Adrenal gland (tissue), 12 donors: ENCODE results near the gene NUP188. TPM values are rescaled to one million over a fixed set of nuclear protein-coding genes. Genes with fewer than 3 reads are reported as not detected.
A peak's percentile ranks its signal among the peaks of the same experiment; 100 is the strongest.

Source experiments
- DNase-seq, 7 donors: peaks; one replicate each; pipeline ENCODE4 v3.0.0-alpha.2; 2019 to 2020
- H3K27ac ChIP-seq, 5 donors: fragments of 200-600 bp; sonication (generic) in 4 of 5; 1 replicate in 3 of 5; 2 replicates in 2 of 5; pipeline versions ENCODE4 v1.5.1 to v1.8.0; 2016 to 2020; ENCODE audit warnings: mild to moderate bottlenecking in 1 of 5
- H3K27me3 ChIP-seq: fragments of 200-600 bp; 2 replicates; pipeline ENCODE4 v1.8.0; 2021
- H3K36me3 ChIP-seq, 2 donors: fragments of 200-600 bp; replicated peaks in 1 of 2; 1 replicate in 1 of 2; 2 replicates in 1 of 2; pipeline versions ENCODE4 v1.5.1 to v1.8.0; 2018 to 2022
- H3K4me1 ChIP-seq, 2 donors: fragments of 200-600 bp; replicated peaks in 1 of 2; 1 replicate in 1 of 2; 2 replicates in 1 of 2; pipeline versions ENCODE4 v1.5.1 to v1.8.0; 2018 to 2021
- H3K4me3 ChIP-seq, 4 donors: fragments of 200-600 bp; sonication (generic) in 3 of 4; one replicate each; pipeline ENCODE4 v1.5.1; 2016 to 2018
- H3K9me3 ChIP-seq, 3 donors: fragments of 200-600 bp; sonication (generic) in 1 of 3; replicated peaks in 1 of 3; 1 replicate in 2 of 3; 2 replicates in 1 of 3; pipeline versions ENCODE4 v1.5.1 to v1.8.0; 2016 to 2021
- POLR2A ChIP-seq, 2 donors: fragments of 450-650 bp; IDR thresholded peaks; one replicate each; pipeline ENCODE4 v1.6.1; 2017; ENCODE audit warnings: antibody characterized with exemption in 2 of 2, mild to moderate bottlenecking in 2 of 2, moderate library complexity in 1 of 2
- WGBS, 4 donors: extraction: QIAGEN DNeasy Blood & Tissue Kit in 2 of 4; methylation state at CpG; one replicate each; pipeline versions ENCODE4 v1.1.5 to v1.1.7; 2013 to 2017; 5-methylcytosine and 5-hydroxymethylcytosine counted together
- intact Hi-C, 2 donors: fragments of 100-400 bp; cut with DNase I; formaldehyde crosslinking; loops; one replicate each; pipeline versions ENCODE4 v1.14.1 to v1.15.0; 2022 to 2023
- polyA plus RNA-seq, 3 donors: library from polyadenylated mRNA; stranded (reverse); fragments of 200-250 nt in 2 of 3; fragments of 350-450 nt in 1 of 3; fragmentation: Illumina TruSeq in 1 of 3; extraction: RNeasy Lipid Tissue Mini Kit (QIAGEN cat#74804) in 1 of 3; gene quantifications; one replicate each; pipeline ENCODE4 v1.2.3, GENCODE V29; 2013 to 2014
- total RNA-seq, 9 donors: library from RNA; depleted of rRNA in 4 of 9; stranded (reverse); fragments of >200 nt in 4 of 9; fragments of 120-200 nt in 1 of 9; fragmentation: NEBNext Ultra II Directional in 1 of 9; extraction: Animal tissue kit (Norgen Biotek cat#: 25700) in 1 of 9; gene quantifications; one replicate each; pipeline versions ENCODE4 v1.1.0 to v1.2.4, GENCODE V29; 2013 to 2023
- TF ChIP-seq, protein P1 (sequence below), 6 experiments: fragments of 450-650 bp in 4 of 6; fragments of 200-600 bp in 2 of 6; sonication (generic) in 1 of 6; IDR thresholded peaks; 1 replicate in 5 of 6; 2 replicates in 1 of 6; pipeline versions ENCODE4 v1.5.1 to v1.8.0; 2016 to 2021; ENCODE audit warnings: antibody characterized with exemption in 6 of 6, mild to moderate bottlenecking in 2 of 6, moderate library complexity in 1 of 6
- donor health status: healthy with polysubstance abuse.
- donor health status: Bipolar disorder and iron deficiency.
- donor health status: DM: yes; HTN: yes; CAD: no.
- donor health status: DM: no; HTN: no; CAD: no.
- donor health status: DM: no; HTN: no; CAD: no.
- donor health status: DM: yes; HTN: yes; CAD: no.

The NUP188 gene
- total and polyA plus RNA-seq, 12 donors, result 20.2 to 122 (median 31.8) TPM

DNA sequence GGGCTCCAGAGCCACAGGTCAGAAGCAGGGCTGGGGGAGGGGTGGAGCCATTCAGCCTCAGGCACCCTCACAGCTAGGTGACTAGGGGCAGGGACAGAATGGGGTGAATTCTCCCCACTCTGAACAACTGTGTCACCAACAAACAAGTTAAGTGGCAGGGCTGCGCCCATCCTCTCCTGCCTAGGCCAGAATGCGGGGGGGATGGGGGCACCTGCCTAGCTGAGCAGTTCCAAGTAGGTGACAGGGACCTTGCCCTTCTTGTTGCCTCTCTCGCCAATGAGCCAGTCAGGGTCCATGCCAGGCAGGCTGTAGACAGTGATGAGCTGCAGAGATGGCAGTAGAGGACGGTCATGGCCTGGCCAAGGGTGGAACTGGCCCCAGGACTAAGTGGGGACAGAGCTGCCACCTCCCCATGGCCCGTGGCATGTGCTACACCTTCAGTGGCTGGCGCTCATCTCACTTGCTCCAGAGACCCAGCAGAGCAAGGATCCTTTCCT is 61.0 kb downstream of the NUP188 start:
- no peaks in the 10 kb centered on the region for H3K27me3 ChIP-seq
- peaks cover 11 to 39% of the 10 kb centered on the region in 2 donors for H3K4me1 ChIP-seq
- TF ChIP-seq, protein P1, sequence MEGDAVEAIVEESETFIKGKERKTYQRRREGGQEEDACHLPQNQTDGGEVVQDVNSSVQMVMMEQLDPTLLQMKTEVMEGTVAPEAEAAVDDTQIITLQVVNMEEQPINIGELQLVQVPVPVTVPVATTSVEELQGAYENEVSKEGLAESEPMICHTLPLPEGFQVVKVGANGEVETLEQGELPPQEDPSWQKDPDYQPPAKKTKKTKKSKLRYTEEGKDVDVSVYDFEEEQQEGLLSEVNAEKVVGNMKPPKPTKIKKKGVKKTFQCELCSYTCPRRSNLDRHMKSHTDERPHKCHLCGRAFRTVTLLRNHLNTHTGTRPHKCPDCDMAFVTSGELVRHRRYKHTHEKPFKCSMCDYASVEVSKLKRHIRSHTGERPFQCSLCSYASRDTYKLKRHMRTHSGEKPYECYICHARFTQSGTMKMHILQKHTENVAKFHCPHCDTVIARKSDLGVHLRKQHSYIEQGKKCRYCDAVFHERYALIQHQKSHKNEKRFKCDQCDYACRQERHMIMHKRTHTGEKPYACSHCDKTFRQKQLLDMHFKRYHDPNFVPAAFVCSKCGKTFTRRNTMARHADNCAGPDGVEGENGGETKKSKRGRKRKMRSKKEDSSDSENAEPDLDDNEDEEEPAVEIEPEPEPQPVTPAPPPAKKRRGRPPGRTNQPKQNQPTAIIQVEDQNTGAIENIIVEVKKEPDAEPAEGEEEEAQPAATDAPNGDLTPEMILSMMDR (IDR thresholded peaks at IDR 0.05), result no peak
- no peak for TF ChIP-seq POLR2A (IDR thresholded peaks at IDR 0.05)
- no peaks in the 10 kb centered on the region for H3K9me3 ChIP-seq
- H3K4me3 ChIP-seq, result no peak overlapping the region
- DNase-seq, result no peak
- peak overlapping the region in 1 of 5 donors; percentile 51 for H3K27ac ChIP-seq
- H3K36me3 ChIP-seq, result peaks cover 0 to 49% of the 10 kb centered on the region in 2 donors
- WGBS, 4 donors, result 79 to 84% (median 82%) methylated on average over 5 to 6 of the region's 6 CpGs; no CpG with 5 or more reads in 1 of the 4 donors
- intact Hi-C loops, result no loop called here

DNA sequence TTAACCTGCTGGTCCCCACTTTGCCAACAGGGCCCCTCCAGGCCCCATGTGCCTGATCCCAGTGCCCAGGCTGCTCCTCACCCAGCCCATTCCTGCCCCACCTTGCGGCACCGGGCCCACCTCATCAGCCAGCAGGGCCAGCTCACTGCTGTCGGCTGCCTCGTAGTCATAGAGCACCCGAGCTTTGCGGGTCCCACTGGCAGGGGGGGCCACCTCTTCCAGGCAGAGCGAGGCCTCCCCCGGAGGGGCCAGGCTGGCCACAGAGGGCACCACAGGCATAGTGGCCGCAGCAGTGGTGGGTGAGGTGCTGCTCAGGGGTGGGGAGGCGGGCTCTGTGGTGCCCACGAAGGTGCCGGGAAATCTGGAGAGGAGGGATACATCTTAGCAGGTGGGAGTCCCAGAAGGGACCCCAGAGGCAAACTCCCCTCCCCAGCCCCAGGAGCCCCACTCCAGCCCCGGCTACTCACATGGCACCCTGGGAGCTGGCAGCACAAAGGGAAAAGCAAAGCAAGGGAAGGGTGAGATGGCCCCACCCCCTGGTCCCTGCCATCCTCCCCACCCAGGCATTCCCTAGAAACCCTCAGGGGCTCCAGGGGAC is 61.6 kb downstream of the NUP188 start:
- 82 to 100% (median 84%) methylated on average over 2 to 13 of the region's 13 CpGs for WGBS, 4 donors
- Histone ChIP-seq H3K4me3 (no peak overlapping the region), H3K27ac (no peak overlapping the region), H3K9me3 (no peaks in the 10 kb centered on the region), H3K4me1 (peaks cover 11 to 37% of the 10 kb centered on the region in 2 donors), H3K36me3 (peaks cover 0 to 51% of the 10 kb centered on the region in 2 donors), H3K27me3 (no peaks in the 10 kb centered on the region)
- no peak for DNase-seq
- TF ChIP-seq POLR2A (IDR thresholded peaks at IDR 0.05), result no peak
- TF ChIP-seq, protein P1 (IDR thresholded peaks at IDR 0.05), result no peak
- intact Hi-C loops, result no loop called here

DNA sequence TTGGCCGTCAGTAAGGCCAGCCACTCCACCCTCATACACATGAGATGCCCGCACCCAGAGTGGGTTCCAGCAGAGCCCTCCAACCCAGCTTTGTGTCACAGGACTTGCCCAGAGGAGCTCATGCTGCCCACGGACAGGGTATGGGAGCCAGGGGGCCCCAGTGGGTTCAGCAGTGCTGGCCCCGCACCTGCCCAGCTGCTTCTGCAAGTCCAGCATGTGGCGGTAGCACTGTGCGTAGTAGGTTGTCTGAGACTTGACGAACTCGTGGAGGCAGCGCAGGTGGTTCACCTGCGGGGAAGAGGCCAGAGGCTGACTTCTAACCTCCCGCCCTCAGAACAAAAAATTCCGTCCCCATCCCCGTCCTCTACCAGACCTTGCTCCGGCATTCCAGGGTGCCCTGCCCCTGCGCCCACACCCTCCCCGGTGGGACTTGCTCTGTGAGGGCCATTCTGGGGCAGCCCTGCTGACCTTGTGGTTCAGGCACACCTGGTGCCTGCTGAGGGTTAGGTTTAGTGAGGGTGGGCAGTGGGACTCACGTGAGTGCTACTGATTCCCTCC is 62.2 kb downstream of the NUP188 start:
- TF ChIP-seq, protein P1 (IDR thresholded peaks at IDR 0.05), result no peak
- TF ChIP-seq POLR2A (IDR thresholded peaks at IDR 0.05), result no peak
- no peak for DNase-seq
- Histone ChIP-seq H3K4me3 (no peak overlapping the region), H3K27me3 (no peaks in the 10 kb centered on the region), H3K4me1 (peaks cover 11 to 32% of the 10 kb centered on the region in 2 donors), H3K27ac (no peak overlapping the region), H3K9me3 (no peaks in the 10 kb centered on the region), H3K36me3 (peaks cover 0 to 57% of the 10 kb centered on the region in 2 donors)
- intact Hi-C loops, result no loop called here
- 91 to 95% (median 92%) methylated on average over 8 to 17 of the region's 17 CpGs for WGBS, 4 donors

DNA sequence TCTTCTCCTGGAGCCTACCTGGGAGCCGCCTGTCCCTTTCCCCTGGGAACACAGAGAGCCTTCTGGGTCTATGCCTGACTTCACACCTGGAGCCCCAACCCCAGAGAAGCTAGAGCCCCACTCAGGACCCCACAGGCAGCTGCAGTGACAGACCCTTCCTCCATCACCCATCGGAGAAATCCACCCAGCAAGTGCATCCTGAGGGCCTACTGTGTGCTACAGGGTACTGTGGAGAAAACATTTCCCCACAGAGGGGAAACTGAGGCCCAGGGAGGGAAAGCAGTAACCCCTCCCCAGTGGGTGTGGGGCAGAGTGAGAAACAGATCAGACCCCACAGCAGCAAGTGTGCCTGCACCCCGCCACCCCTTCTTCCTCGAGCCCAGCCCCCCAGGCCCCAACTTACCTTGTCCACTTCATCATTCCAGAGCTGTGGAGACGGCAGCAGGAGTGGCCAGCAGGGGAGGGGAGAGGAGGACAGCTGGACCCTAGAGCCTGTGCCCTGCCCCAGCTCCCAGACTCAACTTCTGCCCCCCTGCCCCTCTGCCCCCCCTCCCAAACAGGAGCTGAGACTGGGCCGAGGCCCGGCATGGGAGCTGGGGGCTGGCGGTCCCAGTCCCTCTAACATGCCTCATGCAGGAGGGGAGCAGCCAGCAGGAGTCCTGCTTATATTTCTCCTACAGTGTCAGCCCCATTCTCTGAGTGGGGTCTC is 62.9 kb downstream of the NUP188 start:
- Histone ChIP-seq H3K4me3 (no peak overlapping the region), H3K9me3 (no peaks in the 10 kb centered on the region), H3K4me1 (peaks cover 11 to 28% of the 10 kb centered on the region in 2 donors), H3K27ac (no peak overlapping the region), H3K36me3 (peaks cover 0 to 56% of the 10 kb centered on the region in 2 donors), H3K27me3 (no peaks in the 10 kb centered on the region)
- TF ChIP-seq, protein P1 (IDR thresholded peaks at IDR 0.05), result no peak
- TF ChIP-seq POLR2A (IDR thresholded peaks at IDR 0.05), result no peak
- WGBS, 4 donors, result 87 to 96% (median 91%) methylated on average over 2 to 8 of the region's 8 CpGs
- DNase-seq, result no peak
- intact Hi-C loops, result no loop called here
